ENCODE results near the gene ZNF264. TPM values are rescaled to one million over a fixed set of nuclear protein-coding genes. Genes with fewer than 3 reads are reported as not detected.

Gene ZNF264
- total RNA-seq, 3 donors from 2014 or later: 29.2 to 66.2 (median 47.4) TPM

GRCh38 chr19:57239982-57240310 lies 48.6 kb downstream of the ZNF264 start:
- intact Hi-C loops (cut with DNase I; ENCODE audit: low total_unique reads): no loop called here
- peaks cover 4 to 9% of the 10 kb centered on the region in 2 donors for H3K4me1 ChIP-seq
- peaks cover 0 to 4% of the 10 kb centered on the region in 2 donors for H3K9me3 ChIP-seq
- H3K27me3 ChIP-seq: no peaks in the 10 kb centered on the region
- peak overlapping the region; percentile 94 to 96 for H3K27ac ChIP-seq
- H3K4me3 ChIP-seq: peak overlapping the region; percentile 76 to 94 (median 80)
- no peak for TF ChIP-seq POLR2A (IDR thresholded peaks at IDR 0.05)
- no peak for TF ChIP-seq CTCF (IDR thresholded peaks at IDR 0.05)
- TF ChIP-seq POLR2AphosphoS5 (IDR thresholded peaks at IDR 0.05): no peak
- no peak for DNase-seq (ENCODE audit: low spot score in 2 of 2)
- no peaks in the 10 kb centered on the region for H3K36me3 ChIP-seq

GRCh38 chr19:57240311-57241090 lies 49.2 kb downstream of the ZNF264 start, which contains the start of gene ZNF805:
TSS of gene ZNF805 (plus strand) at chr19:57240632. CDS start at chr19:57240892, 260 bp downstream.
- Histone ChIP-seq H3K36me3 (no peaks in the 10 kb centered on the region), H3K27ac (peak within 1 kb of the TSS; percentile 94 to 96), H3K4me3 (peak within 1 kb of the TSS; percentile 76 to 94 (median 80)), H3K4me1 (peaks cover 4 to 9% of the 10 kb centered on the region in 2 donors), H3K27me3 (no peaks in the 10 kb centered on the region), H3K9me3 (peaks cover 0 to 7% of the 10 kb centered on the region in 2 donors)
- DNase-seq (ENCODE audit: low spot score in 2 of 2): peak; percentile 94 to 97
- TF ChIP-seq CTCF (IDR thresholded peaks at IDR 0.05) (no peak), POLR2AphosphoS5 (IDR thresholded peaks at IDR 0.05) (peak; percentile 70 to 94 (median 83)), POLR2A (IDR thresholded peaks at IDR 0.05) (peak; percentile 18)
- intact Hi-C loops (cut with DNase I; ENCODE audit: low total_unique reads): no loop called here

- H3K4me3 ChIP-seq: peak overlapping the region; percentile 76 to 94 (median 80)
- no peaks in the 10 kb centered on the region for H3K27me3 ChIP-seq
- peaks cover 0 to 7% of the 10 kb centered on the region in 2 donors for H3K9me3 ChIP-seq
- DNase-seq (ENCODE audit: low spot score in 2 of 2): no peak
- intact Hi-C loops (cut with DNase I; ENCODE audit: low total_unique reads): no loop called here
- H3K36me3 ChIP-seq: no peaks in the 10 kb centered on the region
- H3K4me1 ChIP-seq: peaks cover 4 to 9% of the 10 kb centered on the region in 2 donors
- TF ChIP-seq CTCF (IDR thresholded peaks at IDR 0.05) (no peak), POLR2A (IDR thresholded peaks at IDR 0.05) (no peak), POLR2AphosphoS5 (IDR thresholded peaks at IDR 0.05) (no peak)
- H3K27ac ChIP-seq: peak overlapping the region; percentile 94 to 96
Observed at GRCh38 chr19:57241176-57241575, 49.9 kb downstream of the ZNF264 start.

GRCh38 chr19:57242821-57243220 lies 51.5 kb downstream of the ZNF264 start:
- Histone ChIP-seq H3K4me1 (peaks cover 4 to 9% of the 10 kb centered on the region in 2 donors), H3K27me3 (no peaks in the 10 kb centered on the region), H3K36me3 (no peaks in the 10 kb centered on the region), H3K4me3 (peak overlapping the region in 1 of 3 donors; percentile 94), H3K9me3 (peaks cover 0 to 11% of the 10 kb centered on the region in 2 donors), H3K27ac (no peak overlapping the region)
- TF ChIP-seq POLR2A (IDR thresholded peaks at IDR 0.05) (no peak), CTCF (IDR thresholded peaks at IDR 0.05) (no peak), POLR2AphosphoS5 (IDR thresholded peaks at IDR 0.05) (no peak)
- no peak for DNase-seq (ENCODE audit: low spot score in 2 of 2)
- intact Hi-C loops (cut with DNase I; ENCODE audit: low total_unique reads): no loop called here

- no peaks in the 10 kb centered on the region for H3K27me3 ChIP-seq
- intact Hi-C loops (cut with DNase I; ENCODE audit: low total_unique reads): no loop called here
- DNase-seq (ENCODE audit: low spot score in 2 of 2): no peak
- TF ChIP-seq CTCF (IDR thresholded peaks at IDR 0.05): no peak
- TF ChIP-seq POLR2A (IDR thresholded peaks at IDR 0.05): no peak
- no peak overlapping the region for H3K27ac ChIP-seq
- peaks cover 8% of the 10 kb centered on the region for H3K36me3 ChIP-seq
- peaks cover 4 to 9% of the 10 kb centered on the region in 2 donors for H3K4me1 ChIP-seq
- peaks cover 0 to 16% of the 10 kb centered on the region in 2 donors for H3K9me3 ChIP-seq
- no peak overlapping the region for H3K4me3 ChIP-seq
Observed at GRCh38 chr19:57244513-57244912, 53.2 kb downstream of the ZNF264 start.
